Measurements from ENCODE around the gene AHCY. TPM values are rescaled to one million over a fixed set of nuclear protein-coding genes. Genes with fewer than 3 reads are reported as not detected.

AHCY gene
- total and polyA plus RNA-seq, 2 donors (not counting 1 experiment from before 2014, with no cell fraction given), result 68.4 to 78.3 TPM

- H2AFZ ChIP-seq (ENCODE audit: low read length), result no peak overlapping the region
- no peak overlapping the region for H3K27ac ChIP-seq (ENCODE audit: insufficient read depth, low read length)
- H3K79me2 ChIP-seq (ENCODE audit: control insufficient read depth, insufficient read depth, low read length), result peaks cover 13% of the 10 kb centered on the region
- H3K27me3 ChIP-seq (ENCODE audit: control insufficient read depth, insufficient read depth, low read length), result no peaks in the 10 kb centered on the region
- H4K20me1 ChIP-seq (ENCODE audit: control insufficient read depth, extremely low read depth, insufficient read depth, low read length), result no peaks in the 10 kb centered on the region
- peak overlapping the region; percentile 86 to 98 (median 92) for H3K4me3 ChIP-seq (replicated peaks in 1 of 4; ENCODE audit: control extremely low read depth in 1 of 4, insufficient read depth in 1 of 4, low read depth in 3 of 4, low read length in 4 of 4)
- H3K36me3 ChIP-seq (ENCODE audit: control insufficient read depth, insufficient read depth, low read length), result no peaks in the 10 kb centered on the region
- no peak for DNase-seq (ENCODE audit: low read depth in 2 of 2)
- no peaks in the 10 kb centered on the region for H3K9me3 ChIP-seq (ENCODE audit: control insufficient read depth, insufficient read depth, low read depth, low read length)
- H3K4me1 ChIP-seq (ENCODE audit: control insufficient read depth, extremely low read depth, insufficient read depth, low read length), result peaks cover 2% of the 10 kb centered on the region
- TF ChIP-seq EZH2 (IDR thresholded peaks at IDR 0.05; ENCODE audit: low read length, missing control alignments) (no peak), CTCF (conservative IDR thresholded peaks at IDR 0.05 in 1 of 2, IDR thresholded peaks at IDR 0.05 in 1 of 2; ENCODE audit: low read depth in 1 of 2, low read length in 2 of 2) (no peak)
- peak overlapping the region; percentile 86 for H3K4me2 ChIP-seq (ENCODE audit: extremely low read depth, insufficient read depth, low read length)
- H3K9ac ChIP-seq (ENCODE audit: insufficient read depth, low read length), result no peak overlapping the region
Observed at GRCh38 chr20:34301587-34302311, 1.4 kb downstream of the AHCY start.

GRCh38 chr20:34300809-34301586 is 2.2 kb downstream of the AHCY start:
- H3K27ac ChIP-seq (ENCODE audit: insufficient read depth, low read length), result no peak overlapping the region
- no peaks in the 10 kb centered on the region for H4K20me1 ChIP-seq (ENCODE audit: control insufficient read depth, extremely low read depth, insufficient read depth, low read length)
- H3K4me2 ChIP-seq (ENCODE audit: extremely low read depth, insufficient read depth, low read length), result no peak overlapping the region
- no peak overlapping the region for H3K9ac ChIP-seq (ENCODE audit: insufficient read depth, low read length)
- no peaks in the 10 kb centered on the region for H3K36me3 ChIP-seq (ENCODE audit: control insufficient read depth, insufficient read depth, low read length)
- H3K4me3 ChIP-seq (replicated peaks in 1 of 4; ENCODE audit: control extremely low read depth in 1 of 4, insufficient read depth in 1 of 4, low read depth in 3 of 4, low read length in 4 of 4), result no peak overlapping the region
- no peak for DNase-seq (ENCODE audit: low read depth in 2 of 2)
- TF ChIP-seq CTCF (conservative IDR thresholded peaks at IDR 0.05 in 1 of 2, IDR thresholded peaks at IDR 0.05 in 1 of 2; ENCODE audit: low read depth in 1 of 2, low read length in 2 of 2) (no peak), EZH2 (IDR thresholded peaks at IDR 0.05; ENCODE audit: low read length, missing control alignments) (no peak)
- peaks cover 2% of the 10 kb centered on the region for H3K4me1 ChIP-seq (ENCODE audit: control insufficient read depth, extremely low read depth, insufficient read depth, low read length)
- peaks cover 13% of the 10 kb centered on the region for H3K79me2 ChIP-seq (ENCODE audit: control insufficient read depth, insufficient read depth, low read length)
- H3K27me3 ChIP-seq (ENCODE audit: control insufficient read depth, insufficient read depth, low read length), result no peaks in the 10 kb centered on the region
- H3K9me3 ChIP-seq (ENCODE audit: control insufficient read depth, insufficient read depth, low read depth, low read length), result no peaks in the 10 kb centered on the region
- H2AFZ ChIP-seq (ENCODE audit: low read length), result no peak overlapping the region

GRCh38 chr20:34300256-34300806 is 2.8 kb downstream of the AHCY start:
- DNase-seq (ENCODE audit: low read depth in 2 of 2), result peak in 1 of 2 donors; percentile 44
- Histone ChIP-seq H3K4me2 (ENCODE audit: extremely low read depth, insufficient read depth, low read length) (no peak overlapping the region), H3K36me3 (ENCODE audit: control insufficient read depth, insufficient read depth, low read length) (no peaks in the 10 kb centered on the region), H4K20me1 (ENCODE audit: control insufficient read depth, extremely low read depth, insufficient read depth, low read length) (no peaks in the 10 kb centered on the region), H2AFZ (ENCODE audit: low read length) (no peak overlapping the region), H3K27me3 (ENCODE audit: control insufficient read depth, insufficient read depth, low read length) (no peaks in the 10 kb centered on the region), H3K9ac (ENCODE audit: insufficient read depth, low read length) (no peak overlapping the region), H3K9me3 (ENCODE audit: control insufficient read depth, insufficient read depth, low read depth, low read length) (no peaks in the 10 kb centered on the region), H3K27ac (ENCODE audit: insufficient read depth, low read length) (no peak overlapping the region), H3K4me3 (replicated peaks in 1 of 4; ENCODE audit: control extremely low read depth in 1 of 4, insufficient read depth in 1 of 4, low read depth in 3 of 4, low read length in 4 of 4) (no peak overlapping the region), H3K4me1 (ENCODE audit: control insufficient read depth, extremely low read depth, insufficient read depth, low read length) (peaks cover 2% of the 10 kb centered on the region), H3K79me2 (ENCODE audit: control insufficient read depth, insufficient read depth, low read length) (peaks cover 13% of the 10 kb centered on the region)
- TF ChIP-seq EZH2 (IDR thresholded peaks at IDR 0.05; ENCODE audit: low read length, missing control alignments) (no peak), CTCF (conservative IDR thresholded peaks at IDR 0.05 in 1 of 2, IDR thresholded peaks at IDR 0.05 in 1 of 2; ENCODE audit: low read depth in 1 of 2, low read length in 2 of 2) (no peak)
